MM.1S (cell line): ENCODE results near the gene SSBP1.

Experiments used
- DNase-seq: peaks from one replicate; pipeline ENCODE4 v3.0.0-alpha.2; 2015
- H2AFZ ChIP-seq: fragments of 300-600 bp; sonication (generic); 2 replicates; pipeline ENCODE4 v1.6.0; 2016; ENCODE audit warnings: antibody characterized with exemption, low read length
- H3F3A ChIP-seq: fragments of 300-600 bp; sonication (generic); 2 replicates; pipeline ENCODE4 v1.6.1; 2016; ENCODE audit warnings: mild to moderate bottlenecking, antibody characterized with exemption, low read length, moderate library complexity, mixed read lengths; ENCODE audit not compliant: insufficient read depth
- H3K27ac ChIP-seq: fragments of 300-600 bp; sonication (generic); 2 replicates; pipeline ENCODE4 v1.5.1; 2016; ENCODE audit warnings: mild to moderate bottlenecking, low read length
- H3K27me3 ChIP-seq: fragments of 300-600 bp; sonication (generic); replicated peaks from 2 replicates; pipeline ENCODE4 v1.6.0; 2016; ENCODE audit warnings: low read length; ENCODE audit not compliant: insufficient read depth
- H3K36me3 ChIP-seq: fragments of 300-600 bp; sonication (generic); replicated peaks from 2 replicates; pipeline ENCODE4 v1.6.1; 2016; ENCODE audit warnings: mild to moderate bottlenecking, low read length, mixed read lengths; ENCODE audit not compliant: insufficient read depth
- H3K4me1 ChIP-seq: fragments of 300-600 bp; sonication (generic); 2 replicates; pipeline ENCODE4 v1.6.1; 2016; ENCODE audit warnings: low read length, mixed read lengths
- H3K4me2 ChIP-seq: fragments of 300-600 bp; sonication (generic); 2 replicates; pipeline ENCODE4 v1.6.0; 2016; ENCODE audit warnings: low read depth, low read length
- H3K4me3 ChIP-seq: fragments of 300-600 bp; sonication (generic); 2 replicates; pipeline ENCODE4 v1.5.1; 2016; ENCODE audit warnings: low read length, mixed read lengths
- H3K79me2 ChIP-seq: fragments of 300-600 bp; sonication (generic); 2 replicates; pipeline ENCODE4 v1.6.1; 2016; ENCODE audit warnings: mixed run types, low read length, mixed read lengths
- H3K9ac ChIP-seq: fragments of 300-600 bp; sonication (generic); 2 replicates; pipeline ENCODE4 v1.6.1; 2016; ENCODE audit warnings: low read length, mixed read lengths
- H3K9me2 ChIP-seq: fragments of 300-600 bp; sonication (generic); replicated peaks from 2 replicates; pipeline ENCODE4 v1.6.1; 2016; ENCODE audit warnings: mild to moderate bottlenecking, low read length, mixed read lengths; ENCODE audit not compliant: insufficient read depth
- H3K9me3 ChIP-seq: fragments of 300-600 bp; sonication (generic); replicated peaks from 2 replicates; pipeline ENCODE4 v1.6.1; 2016; ENCODE audit warnings: mild to moderate bottlenecking, low read length, mixed read lengths; ENCODE audit not compliant: insufficient read depth
- H4K20me1 ChIP-seq: fragments of 300-600 bp; sonication (generic); 2 replicates; pipeline ENCODE4 v1.6.1; 2016; ENCODE audit warnings: mild to moderate bottlenecking, low read length, moderate library complexity, mixed read lengths; ENCODE audit not compliant: insufficient read depth
- CTCF ChIP-seq: fragments of 300-600 bp; sonication (generic); IDR thresholded peaks from 2 replicates; pipeline ENCODE4 v1.5.1; 2016; ENCODE audit warnings: antibody characterized with exemption, low read length, mixed read lengths
- EZH2 ChIP-seq: fragments of 300-600 bp; sonication (generic); optimal IDR thresholded peaks from 2 replicates; pipeline ENCODE3; 2017; ENCODE audit warnings: low read depth, mild to moderate bottlenecking, antibody characterized with exemption, low read length, mixed read lengths
- EZH2phosphoT487 ChIP-seq: fragments of 300-600 bp; sonication (generic); IDR thresholded peaks from 2 replicates; pipeline ENCODE4 v1.6.1; 2018; ENCODE audit warnings: antibody characterized with exemption, low read length

The SSBP1 gene

GRCh38 chr7:141715018-141715417 lies 23.1 kb upstream of the SSBP1 start:
- H3K9me2 ChIP-seq: no peaks in the 10 kb centered on the region
- no peak for DNase-seq
- no peak overlapping the region for H2AFZ ChIP-seq
- no peaks in the 10 kb centered on the region for H3K4me1 ChIP-seq
- no peaks in the 10 kb centered on the region for H3K27me3 ChIP-seq
- H3K4me3 ChIP-seq: no peak overlapping the region
- no peaks in the 10 kb centered on the region for H3K9me3 ChIP-seq
- no peak overlapping the region for H3K9ac ChIP-seq
- TF ChIP-seq EZH2phosphoT487 (no peak), CTCF (no peak), EZH2 (no peak)
- no peaks in the 10 kb centered on the region for H3F3A ChIP-seq
- no peaks in the 10 kb centered on the region for H3K79me2 ChIP-seq
- H3K27ac ChIP-seq: no peak overlapping the region
- H4K20me1 ChIP-seq: no peaks in the 10 kb centered on the region
- no peak overlapping the region for H3K4me2 ChIP-seq
- H3K36me3 ChIP-seq: no peaks in the 10 kb centered on the region

- no peak overlapping the region for H3K4me2 ChIP-seq
- H3F3A ChIP-seq: no peaks in the 10 kb centered on the region
- no peaks in the 10 kb centered on the region for H4K20me1 ChIP-seq
- no peaks in the 10 kb centered on the region for H3K9me2 ChIP-seq
- H3K4me1 ChIP-seq: no peaks in the 10 kb centered on the region
- H3K4me3 ChIP-seq: no peak overlapping the region
- H3K9ac ChIP-seq: no peak overlapping the region
- H3K79me2 ChIP-seq: no peaks in the 10 kb centered on the region
- TF ChIP-seq CTCF (no peak), EZH2 (no peak), EZH2phosphoT487 (no peak)
- no peak overlapping the region for H2AFZ ChIP-seq
- no peaks in the 10 kb centered on the region for H3K36me3 ChIP-seq
- H3K27me3 ChIP-seq: no peaks in the 10 kb centered on the region
- no peak for DNase-seq
- H3K27ac ChIP-seq: no peak overlapping the region
- H3K9me3 ChIP-seq: no peaks in the 10 kb centered on the region
Measured at GRCh38 chr7:141715794-141716689, 22.1 kb upstream of the SSBP1 start.

GRCh38 chr7:141717450-141717849 lies 20.7 kb upstream of the SSBP1 start:
- Histone ChIP-seq H3K9me2 (no peaks in the 10 kb centered on the region), H3K4me3 (no peak overlapping the region), H3K27ac (no peak overlapping the region), H3K4me1 (no peaks in the 10 kb centered on the region), H3K36me3 (no peaks in the 10 kb centered on the region), H3K9ac (no peak overlapping the region), H3K27me3 (no peaks in the 10 kb centered on the region), H3K4me2 (no peak overlapping the region), H2AFZ (no peak overlapping the region), H4K20me1 (no peaks in the 10 kb centered on the region), H3K9me3 (no peaks in the 10 kb centered on the region), H3K79me2 (no peaks in the 10 kb centered on the region), H3F3A (no peaks in the 10 kb centered on the region)
- no peak for DNase-seq
- no peak for TF ChIP-seq EZH2
- no peak for TF ChIP-seq CTCF
- no peak for TF ChIP-seq EZH2phosphoT487
